DND-41 (cell line): ENCODE measurements around the gene TMEM169.
A peak's percentile ranks its signal among the peaks of the same experiment; 100 is the strongest.

ENCODE experiments used
- EZH2 ChIP-seq: IDR thresholded peaks from 3 replicates; pipeline ENCODE4 v1.6.1; 2012; ENCODE audit warnings: borderline replicate concordance, low read depth, mild to moderate bottlenecking, moderate library complexity, low read length, inconsistent platforms; ENCODE audit not compliant: severe bottlenecking
- TF ChIP-seq, protein P1 (sequence below): IDR thresholded peaks from 2 replicates; pipeline ENCODE4 v1.5.1; 2012; ENCODE audit warnings: borderline replicate concordance, low read length, moderate library complexity, mild to moderate bottlenecking; ENCODE audit not compliant: poor library complexity, severe bottlenecking; ENCODE audit errors: extremely low read depth

DNA sequence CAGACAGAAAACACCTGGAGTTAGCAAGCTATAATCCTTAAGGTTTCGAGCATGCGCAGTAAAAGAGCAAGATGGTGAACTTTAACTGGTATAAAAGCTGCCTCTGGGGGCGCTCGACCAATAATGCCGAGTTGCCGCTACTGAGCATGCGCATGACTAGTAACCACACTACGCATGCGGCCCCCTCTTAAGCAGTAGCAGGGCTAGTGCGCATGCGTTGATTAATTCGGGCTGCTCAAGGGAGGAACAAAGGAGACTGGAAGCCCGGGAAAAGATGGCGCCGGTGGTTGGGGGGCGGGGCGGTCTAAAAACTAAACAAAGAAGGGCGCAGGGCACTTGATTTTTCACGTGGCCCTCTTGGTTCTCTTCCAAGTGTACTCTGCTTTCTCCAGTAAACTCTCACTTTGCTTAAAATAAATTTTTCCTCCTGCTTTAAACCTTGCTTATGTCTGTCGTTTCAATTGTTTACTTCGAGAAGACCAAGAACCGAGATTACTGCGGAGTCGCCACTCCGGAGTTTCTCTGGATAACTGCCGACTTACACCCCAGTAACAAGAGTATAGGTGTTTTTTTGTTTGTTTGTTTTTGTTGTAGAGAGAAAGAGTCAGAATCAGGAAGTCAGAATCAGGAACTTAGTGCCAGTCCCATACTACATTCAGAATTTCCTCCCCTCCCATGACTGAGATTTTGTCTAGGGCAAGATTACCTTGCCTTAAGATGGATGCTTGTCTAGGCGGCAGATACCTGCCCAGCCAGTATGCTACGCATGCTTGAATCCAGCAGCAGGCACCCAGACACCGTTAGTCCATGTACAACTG lies 33.2 kb downstream of the TMEM169 start:
- TF ChIP-seq, protein P1, sequence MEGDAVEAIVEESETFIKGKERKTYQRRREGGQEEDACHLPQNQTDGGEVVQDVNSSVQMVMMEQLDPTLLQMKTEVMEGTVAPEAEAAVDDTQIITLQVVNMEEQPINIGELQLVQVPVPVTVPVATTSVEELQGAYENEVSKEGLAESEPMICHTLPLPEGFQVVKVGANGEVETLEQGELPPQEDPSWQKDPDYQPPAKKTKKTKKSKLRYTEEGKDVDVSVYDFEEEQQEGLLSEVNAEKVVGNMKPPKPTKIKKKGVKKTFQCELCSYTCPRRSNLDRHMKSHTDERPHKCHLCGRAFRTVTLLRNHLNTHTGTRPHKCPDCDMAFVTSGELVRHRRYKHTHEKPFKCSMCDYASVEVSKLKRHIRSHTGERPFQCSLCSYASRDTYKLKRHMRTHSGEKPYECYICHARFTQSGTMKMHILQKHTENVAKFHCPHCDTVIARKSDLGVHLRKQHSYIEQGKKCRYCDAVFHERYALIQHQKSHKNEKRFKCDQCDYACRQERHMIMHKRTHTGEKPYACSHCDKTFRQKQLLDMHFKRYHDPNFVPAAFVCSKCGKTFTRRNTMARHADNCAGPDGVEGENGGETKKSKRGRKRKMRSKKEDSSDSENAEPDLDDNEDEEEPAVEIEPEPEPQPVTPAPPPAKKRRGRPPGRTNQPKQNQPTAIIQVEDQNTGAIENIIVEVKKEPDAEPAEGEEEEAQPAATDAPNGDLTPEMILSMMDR: peak; percentile 95
- no peak for TF ChIP-seq EZH2
